Epithelial cell of proximal tubule (primary cell): Measurements from ENCODE around the gene TMEM131. TPM values are rescaled to one million over a fixed set of nuclear protein-coding genes. Genes with fewer than 3 reads are reported as not detected.

ENCODE experiments used
- DNase-seq: peaks from one replicate; pipeline ENCODE4 v3.0.0-alpha.2; 2011; ENCODE audit warnings: low read depth
- H3K4me3 ChIP-seq: 2 replicates; pipeline ENCODE4 v1.5.1; 2011; ENCODE audit warnings: low read depth, mild to moderate bottlenecking, low read length
- total RNA-seq: library from RNA; depleted of rRNA; stranded (reverse); fragments of >200 nt; gene quantifications from 2 replicates; pipeline ENCODE4 v1.2.3, GENCODE V29; 2015
- TF ChIP-seq, protein P1 (sequence below): conservative IDR thresholded peaks from 2 replicates; pipeline ENCODE4 v1.5.1; 2012; ENCODE audit warnings: low read depth, mild to moderate bottlenecking, low read length

Gene TMEM131
- total RNA-seq, 1 donor from 2014 or later: 16.0 TPM

- no peak for DNase-seq
- H3K4me3 ChIP-seq: no peak overlapping the region
- TF ChIP-seq, protein P1, sequence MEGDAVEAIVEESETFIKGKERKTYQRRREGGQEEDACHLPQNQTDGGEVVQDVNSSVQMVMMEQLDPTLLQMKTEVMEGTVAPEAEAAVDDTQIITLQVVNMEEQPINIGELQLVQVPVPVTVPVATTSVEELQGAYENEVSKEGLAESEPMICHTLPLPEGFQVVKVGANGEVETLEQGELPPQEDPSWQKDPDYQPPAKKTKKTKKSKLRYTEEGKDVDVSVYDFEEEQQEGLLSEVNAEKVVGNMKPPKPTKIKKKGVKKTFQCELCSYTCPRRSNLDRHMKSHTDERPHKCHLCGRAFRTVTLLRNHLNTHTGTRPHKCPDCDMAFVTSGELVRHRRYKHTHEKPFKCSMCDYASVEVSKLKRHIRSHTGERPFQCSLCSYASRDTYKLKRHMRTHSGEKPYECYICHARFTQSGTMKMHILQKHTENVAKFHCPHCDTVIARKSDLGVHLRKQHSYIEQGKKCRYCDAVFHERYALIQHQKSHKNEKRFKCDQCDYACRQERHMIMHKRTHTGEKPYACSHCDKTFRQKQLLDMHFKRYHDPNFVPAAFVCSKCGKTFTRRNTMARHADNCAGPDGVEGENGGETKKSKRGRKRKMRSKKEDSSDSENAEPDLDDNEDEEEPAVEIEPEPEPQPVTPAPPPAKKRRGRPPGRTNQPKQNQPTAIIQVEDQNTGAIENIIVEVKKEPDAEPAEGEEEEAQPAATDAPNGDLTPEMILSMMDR: no peak
Observed at GRCh38 chr2:98009887-98010760, 14.4 kb upstream of the TMEM131 start.

DNA sequence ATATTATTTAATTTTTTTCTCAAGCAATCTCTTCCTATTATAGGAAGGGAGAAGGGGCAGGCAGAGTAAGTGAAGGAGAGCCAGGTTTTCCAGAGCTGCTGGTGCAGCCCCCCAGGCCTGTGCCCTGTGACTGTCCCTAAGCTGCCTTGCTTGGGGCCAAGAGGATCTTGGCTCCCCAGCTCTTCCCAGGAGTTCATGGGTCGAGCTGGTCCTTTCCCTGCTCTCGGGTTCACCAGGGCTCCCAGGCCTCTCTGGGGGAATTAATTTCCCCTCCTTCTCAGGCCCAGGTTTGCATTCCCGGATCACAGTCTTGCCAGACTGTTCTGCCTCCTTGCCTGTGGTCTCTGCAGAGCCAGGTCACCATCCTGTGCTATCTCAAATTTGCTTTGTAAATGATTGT lies 12.7 kb upstream of the TMEM131 start:
- no peak overlapping the region for H3K4me3 ChIP-seq
- TF ChIP-seq, protein P1: no peak
- no peak for DNase-seq

DNA sequence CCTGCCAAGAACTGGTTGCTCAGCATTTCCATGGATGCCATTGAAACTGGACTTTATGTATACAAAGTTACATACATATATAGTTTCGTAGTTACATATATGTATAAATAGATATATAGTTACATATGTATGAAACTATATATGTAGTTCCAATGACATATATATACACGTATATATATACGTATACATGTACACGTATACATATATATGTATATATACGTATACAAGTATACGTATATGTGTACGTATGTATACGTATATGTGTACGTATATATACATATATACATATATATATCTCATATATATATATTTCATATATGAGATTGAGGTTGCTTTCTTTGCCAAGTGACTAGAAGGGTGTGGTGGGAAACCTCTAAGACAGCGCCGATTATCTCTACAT lies 10.6 kb upstream of the TMEM131 start:
- TF ChIP-seq, protein P1: no peak
- H3K4me3 ChIP-seq: no peak overlapping the region
- DNase-seq: no peak

DNA sequence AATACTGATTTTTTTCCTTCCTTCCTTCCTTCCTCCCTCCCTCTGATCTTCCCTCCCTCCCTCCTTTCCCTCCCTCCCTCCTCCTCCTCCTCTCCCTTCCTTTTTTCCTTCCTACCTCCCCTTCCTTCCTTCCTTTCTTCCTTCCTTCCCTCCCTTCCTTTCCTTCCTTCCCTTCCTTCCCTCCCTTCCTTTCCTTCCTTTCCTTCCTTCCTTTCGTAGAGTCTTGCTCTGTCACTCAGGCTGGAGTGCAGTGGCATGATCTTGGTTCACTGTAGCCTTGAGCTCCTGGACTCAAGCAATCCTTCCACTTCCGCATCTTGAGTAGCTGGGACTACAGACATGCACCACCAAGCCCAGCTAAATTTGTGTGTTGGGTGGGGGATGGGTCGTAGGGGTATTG lies 8.9 kb upstream of the TMEM131 start:
- no peak overlapping the region for H3K4me3 ChIP-seq
- TF ChIP-seq, protein P1: no peak
- no peak for DNase-seq

GRCh38 chr2:98004047-98004446 lies 8.3 kb upstream of the TMEM131 start:
- TF ChIP-seq, protein P1: no peak

GRCh38 chr2:97999536-97999935 lies 3.8 kb upstream of the TMEM131 start:
- TF ChIP-seq, protein P1: no peak
- DNase-seq: no peak
- H3K4me3 ChIP-seq: no peak overlapping the region

More at GRCh38 chr2:98004047-98004446, 8.3 kb upstream of the TMEM131 start:
- H3K4me3 ChIP-seq: no peak overlapping the region
- no peak for DNase-seq
